Naive thymus-derived CD4-positive, alpha-beta T cell (primary cell): ENCODE data around the gene PDCL2. TPM values are rescaled to one million over a fixed set of nuclear protein-coding genes. Genes with fewer than 3 reads are reported as not detected.

Experiments used
- polyA plus RNA-seq, 2 donors: library from polyadenylated mRNA; unstranded; fragments of 300-500 nt; fragmentation: Illumina TruSeq; gene quantifications; one replicate each; pipeline ENCODE4 v1.2.3, GENCODE V29; 2021
- total RNA-seq, 6 experiments: library from RNA in 5 of 6; stranded (reverse) in 5 of 6; gene quantifications; 1 replicate in 5 of 6; 2 replicates in 1 of 6; pipeline ENCODE4 v1.2.3 and lab custom pipeline; 2021 to 2026

PDCL2 gene
- total and polyA plus RNA-seq, 7 experiments from 2014 or later: not detected

Other genes starting within 250 kb of the PDCL2 start
- 1 to 10 TPM; 1.9 to 8.5 (median 4.5) TPM for gene SRD5A3, start 246.0 kb downstream of the PDCL2 start, total RNA-seq
- gene SRD5A3, start 246.0 kb downstream of the PDCL2 start, polyA plus RNA-seq: 10 to 100 TPM in 1 of 2 donors, 1 to 10 TPM in 1; 5.0 to 10.6 TPM
- gene TMEM165, start 196.3 kb downstream of the PDCL2 start, total RNA-seq: 10 to 100 TPM; 53.1 to 80.9 (median 58.9) TPM
- gene TMEM165, start 196.3 kb downstream of the PDCL2 start, polyA plus RNA-seq: 10 to 100 TPM; 22.9 to 26.7 TPM
- gene CLOCK, start 45.3 kb downstream of the PDCL2 start, total RNA-seq: 10 to 100 TPM in 2 of 5 experiments, 1 to 10 TPM in 3; 7.9 to 12.6 (median 8.9) TPM
- gene CLOCK, start 45.3 kb downstream of the PDCL2 start, polyA plus RNA-seq: 1 to 10 TPM; 4.6 to 5.0 TPM
- gene NMU, start 44.1 kb upstream of the PDCL2 start, total RNA-seq: not detected
- gene NMU, start 44.1 kb upstream of the PDCL2 start, polyA plus RNA-seq: not detected
- gene EXOC1L, start 227.5 kb upstream of the PDCL2 start, total RNA-seq: not detected
- not detected for gene EXOC1L, start 227.5 kb upstream of the PDCL2 start, polyA plus RNA-seq